Activated CD4-positive, alpha-beta T cell treated with anti-CD3 and anti-CD28 coated beads for 1 hour (primary cell): ENCODE data around the gene PTH2R.
"Not testable (repeated sequence)": the region's sequence is repeated elsewhere in the genome, so short reads cannot be mapped to it uniquely, and the experiment has no call there.

ENCODE experiments used
- DNase-seq: peaks from one replicate; pipeline ENCODE4 v3.0.0-alpha.2; 2020

The PTH2R gene, protein sequence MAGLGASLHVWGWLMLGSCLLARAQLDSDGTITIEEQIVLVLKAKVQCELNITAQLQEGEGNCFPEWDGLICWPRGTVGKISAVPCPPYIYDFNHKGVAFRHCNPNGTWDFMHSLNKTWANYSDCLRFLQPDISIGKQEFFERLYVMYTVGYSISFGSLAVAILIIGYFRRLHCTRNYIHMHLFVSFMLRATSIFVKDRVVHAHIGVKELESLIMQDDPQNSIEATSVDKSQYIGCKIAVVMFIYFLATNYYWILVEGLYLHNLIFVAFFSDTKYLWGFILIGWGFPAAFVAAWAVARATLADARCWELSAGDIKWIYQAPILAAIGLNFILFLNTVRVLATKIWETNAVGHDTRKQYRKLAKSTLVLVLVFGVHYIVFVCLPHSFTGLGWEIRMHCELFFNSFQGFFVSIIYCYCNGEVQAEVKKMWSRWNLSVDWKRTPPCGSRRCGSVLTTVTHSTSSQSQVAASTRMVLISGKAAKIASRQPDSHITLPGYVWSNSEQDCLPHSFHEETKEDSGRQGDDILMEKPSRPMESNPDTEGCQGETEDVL

GRCh38 chr2:208406474-208407451 is at the start of gene PTH2R:
TSS of gene PTH2R (plus strand) at chr2:208406792. CDS start at chr2:208407044, 252 bp downstream.
- DNase-seq, result no peak

- no peak for DNase-seq
These were observed 49.6 kb upstream of the PTH2R start for GRCh38 chr2:208356846-208357574.

DNA sequence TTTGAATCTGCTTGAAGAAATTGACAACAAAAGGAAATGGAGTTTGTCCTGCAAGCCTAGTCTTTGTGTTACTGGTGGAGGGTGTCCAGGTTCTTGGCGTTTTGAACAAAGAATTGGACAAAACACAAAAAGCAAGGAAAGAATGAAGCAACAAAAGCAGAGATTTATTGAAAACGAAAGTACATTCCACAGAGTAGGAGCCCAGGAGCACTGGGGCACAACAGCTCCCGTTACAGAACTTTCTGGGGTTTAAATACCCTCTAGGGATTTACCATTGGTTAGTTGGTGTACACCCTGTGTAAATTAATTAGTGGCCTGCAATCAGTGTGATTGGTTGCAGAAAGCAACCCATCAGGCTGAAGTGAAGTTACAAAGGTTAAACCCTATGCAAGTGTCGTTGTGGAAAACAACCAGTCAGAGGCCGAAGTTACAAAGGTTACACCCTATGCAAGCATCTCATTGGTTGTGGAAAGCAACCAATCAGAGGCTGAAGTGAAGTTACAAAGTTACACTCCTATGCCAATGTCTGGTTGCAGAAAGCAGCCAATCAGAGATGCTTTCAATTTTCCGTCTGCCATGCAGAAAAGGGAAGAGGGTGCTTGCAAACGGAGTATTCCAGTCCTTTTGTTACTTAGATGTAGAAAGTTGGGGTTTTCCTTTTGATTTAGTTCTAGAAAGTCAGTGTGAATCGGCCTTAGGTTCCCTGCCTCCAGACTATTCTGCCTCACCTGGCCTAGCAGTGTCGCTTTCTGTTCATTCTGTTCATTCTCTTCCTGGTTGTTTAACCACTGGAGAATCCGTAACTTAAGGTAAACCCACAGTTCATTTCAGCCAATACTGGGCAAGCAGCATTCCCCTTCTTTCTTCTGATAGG is 47.6 kb upstream of the PTH2R start:
- no peak for DNase-seq

GRCh38 chr2:208359632-208359986 is 47.0 kb upstream of the PTH2R start:
- no peak for DNase-seq

GRCh38 chr2:208360259-208361076 is 46.1 kb upstream of the PTH2R start:
- DNase-seq, result no peak

GRCh38 chr2:208361077-208361441 is 45.5 kb upstream of the PTH2R start:
- no peak for DNase-seq

DNA sequence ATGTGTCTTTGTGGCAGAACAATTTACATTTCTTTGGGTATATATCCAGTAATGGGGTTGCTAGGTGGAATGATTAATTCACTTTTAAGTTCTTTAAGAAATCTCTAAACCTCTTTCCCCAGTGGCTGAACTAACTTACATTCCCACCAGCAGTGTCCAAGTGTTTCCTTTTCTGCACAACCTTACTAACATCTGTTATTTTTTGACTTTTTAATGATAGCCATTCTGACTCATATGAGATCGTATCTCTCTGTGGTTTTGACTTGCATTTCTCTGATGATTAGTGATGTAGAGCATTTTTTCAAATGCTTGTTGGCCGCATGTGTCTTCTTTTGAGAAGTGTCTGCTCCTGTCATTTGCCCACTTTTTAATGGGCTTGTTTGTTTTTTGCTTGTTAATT is 43.1 kb upstream of the PTH2R start:
- DNase-seq, result no peak

- no peak for DNase-seq
These were observed 40.1 kb upstream of the PTH2R start for GRCh38 chr2:208366215-208367127.

DNA sequence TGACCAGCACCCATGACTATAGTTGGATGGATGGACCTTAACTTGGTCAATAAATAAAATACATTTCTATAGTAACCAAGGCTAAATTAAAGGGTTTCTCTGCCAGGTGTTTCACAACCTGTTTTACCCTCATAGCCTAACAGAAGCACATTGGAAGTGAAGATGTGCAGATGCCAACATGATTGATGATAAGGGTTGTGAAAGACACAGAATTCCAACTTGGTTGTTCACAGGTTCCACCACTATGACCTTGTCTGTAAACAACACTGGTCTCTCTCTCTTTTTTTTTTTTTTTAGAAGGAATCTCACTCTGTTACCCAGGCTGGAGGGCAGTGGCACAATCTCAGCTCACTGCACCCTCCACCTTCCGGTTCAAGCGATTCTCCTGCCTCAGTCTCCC is 37.5 kb upstream of the PTH2R start:
- no peak for DNase-seq

DNA sequence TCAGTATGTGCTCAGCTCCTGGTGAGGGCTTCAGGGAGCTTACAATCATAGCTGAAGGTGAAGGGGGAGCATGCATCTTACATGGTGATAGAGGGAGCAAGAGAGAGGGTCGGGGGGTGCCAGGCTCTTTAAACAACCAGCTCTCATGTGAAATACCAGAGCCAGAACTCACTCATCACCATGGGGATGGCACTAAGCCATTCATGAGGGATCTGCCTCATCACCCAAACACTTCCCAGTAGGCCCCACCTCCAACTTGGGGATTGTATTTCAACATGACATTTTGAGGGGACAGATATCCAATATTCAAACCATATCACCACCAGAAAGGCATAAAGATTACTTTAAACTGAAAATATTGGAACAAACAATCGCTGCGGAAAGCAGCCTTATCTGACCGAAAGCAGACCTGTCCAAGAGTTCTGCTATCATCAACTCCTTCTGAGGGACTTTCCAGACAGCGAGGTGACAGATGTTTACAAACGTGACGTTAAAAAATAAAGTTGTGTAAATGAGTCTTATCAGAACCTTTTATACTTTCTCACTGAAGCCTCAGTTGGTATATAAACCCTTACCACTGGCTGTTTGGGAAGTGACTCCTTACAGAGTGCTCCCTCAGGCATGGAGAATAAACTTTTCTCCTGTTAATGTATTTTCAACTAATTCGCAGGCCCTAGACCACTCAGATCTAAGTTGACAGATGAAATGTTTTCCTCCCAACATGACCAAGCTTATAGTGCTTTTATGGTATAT is 35.5 kb upstream of the PTH2R start:
- no peak for DNase-seq

GRCh38 chr2:208371634-208371935 is 35.0 kb upstream of the PTH2R start:
- DNase-seq, result no peak

- no peak for DNase-seq
These were observed 33.0 kb upstream of the PTH2R start for GRCh38 chr2:208373460-208374089.

- no peak for DNase-seq
These were observed 31.0 kb upstream of the PTH2R start for GRCh38 chr2:208375491-208376068.

DNA sequence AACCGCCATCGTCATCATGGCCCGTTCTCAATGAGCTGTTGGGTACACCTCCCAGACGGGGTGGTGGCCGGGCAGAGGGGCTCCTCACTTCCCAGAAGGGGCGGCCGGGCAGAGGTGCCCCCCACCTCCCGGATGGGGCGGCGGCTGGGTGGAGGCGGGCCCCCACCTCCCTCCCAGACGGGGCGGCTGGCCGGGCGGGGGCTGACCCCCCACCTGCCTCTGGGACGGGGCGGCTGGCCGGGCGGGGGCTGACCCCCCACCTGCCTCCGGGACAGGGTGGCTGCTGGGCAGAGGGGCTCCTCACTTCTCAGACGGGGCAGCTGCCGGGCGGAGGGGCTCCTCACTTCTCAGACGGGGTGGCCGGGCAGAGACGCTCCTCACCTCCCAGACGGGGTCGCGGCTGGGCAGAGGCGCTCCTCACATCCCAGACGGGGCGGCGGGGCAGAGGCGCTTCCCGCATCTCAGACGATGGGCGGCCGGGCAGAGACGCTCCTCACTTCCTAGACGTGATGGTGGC is 29.2 kb upstream of the PTH2R start:
- not testable (repeated sequence) for DNase-seq

- DNase-seq, result no peak
These were observed 27.4 kb upstream of the PTH2R start for GRCh38 chr2:208379192-208379591.

DNA sequence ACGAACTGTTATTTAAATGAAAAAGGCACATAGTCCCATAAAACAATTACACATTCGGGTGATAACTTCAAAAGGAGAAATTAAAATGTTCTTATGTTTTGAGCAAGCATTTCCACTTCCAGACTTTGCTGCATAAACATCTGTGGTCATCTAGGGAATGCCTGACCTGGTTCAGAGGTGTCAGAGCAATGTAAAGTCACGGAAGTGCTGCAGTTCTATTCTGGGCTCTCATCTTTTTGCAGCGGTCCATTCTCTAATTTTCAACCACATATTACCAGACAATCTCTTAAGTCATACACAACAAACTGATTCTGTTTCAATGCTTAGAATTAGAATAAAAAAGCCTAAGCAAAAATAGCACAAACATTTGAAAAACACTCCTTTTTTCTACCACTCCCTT is 22.0 kb upstream of the PTH2R start:
- no peak for DNase-seq

DNA sequence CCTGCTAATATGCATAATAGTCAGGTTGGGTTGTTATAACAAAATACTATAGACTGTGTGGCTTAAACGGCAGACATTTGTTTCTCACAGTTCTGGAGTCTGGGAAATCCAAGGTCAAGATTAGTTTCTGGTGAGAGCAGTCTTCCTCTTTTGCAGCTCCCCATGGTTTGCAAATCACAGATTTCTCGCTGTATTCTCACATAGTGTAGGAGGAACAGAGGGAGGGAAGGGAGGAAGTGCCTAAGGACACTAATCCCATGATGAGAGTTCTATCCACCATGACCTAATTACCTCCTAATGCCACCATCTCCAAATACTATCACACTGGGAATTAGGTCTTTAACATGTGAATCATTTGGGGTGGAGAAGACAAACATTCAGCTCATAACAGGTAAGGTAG is 20.1 kb upstream of the PTH2R start:
- no peak for DNase-seq

DNA sequence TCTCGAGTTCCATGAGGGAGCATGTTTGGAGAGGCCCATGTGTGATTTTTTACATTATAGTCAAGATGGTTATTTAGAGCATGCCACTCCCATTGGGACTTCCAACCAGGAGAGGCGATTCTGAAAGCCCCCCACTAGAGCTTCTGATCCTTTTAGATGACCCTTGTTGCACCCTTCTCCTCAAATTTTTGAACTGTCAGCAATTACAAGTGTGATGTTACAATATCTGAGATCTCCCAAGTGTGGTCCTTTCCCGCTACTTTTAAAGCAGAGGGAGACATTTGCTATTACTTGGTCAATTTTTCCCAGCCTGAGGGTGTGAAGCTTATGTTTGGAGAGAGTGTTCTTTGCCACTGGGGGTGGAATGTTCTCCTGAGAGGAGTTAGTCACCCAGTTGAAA is 16.7 kb upstream of the PTH2R start:
- no peak for DNase-seq
